Left ventricle myocardium inferior (tissue), 1 donor: ENCODE data around the gene ATP6V0C. TPM values are rescaled to one million over a fixed set of nuclear protein-coding genes. Genes with fewer than 3 reads are reported as not detected.

Experiments used
- DNase-seq: peaks from one replicate; pipeline ENCODE4 v3.0.0-alpha.2; 2020
- H3K27ac ChIP-seq: fragments of 200-600 bp; replicated peaks from 2 replicates; pipeline ENCODE4 v1.8.0; 2021
- H3K27me3 ChIP-seq: fragments of 200-600 bp; 2 replicates; pipeline ENCODE4 v1.8.0; 2021; ENCODE audit warnings: low read depth
- H3K36me3 ChIP-seq: fragments of 200-600 bp; 2 replicates; pipeline ENCODE4 v1.8.0; 2021
- H3K4me1 ChIP-seq: fragments of 200-600 bp; 2 replicates; pipeline ENCODE4 v1.8.0; 2021
- H3K4me3 ChIP-seq: fragments of 200-600 bp; 2 replicates; pipeline ENCODE4 v1.8.0; 2021; ENCODE audit warnings: mild to moderate bottlenecking, moderate library complexity
- H3K9me3 ChIP-seq: fragments of 200-600 bp; replicated peaks from 2 replicates; pipeline ENCODE4 v1.8.0; 2021
- intact Hi-C: fragments of 100-400 bp; cut with micrococcal nuclease; formaldehyde crosslinking; loops from one replicate; pipeline ENCODE4 v1.11.0; 2022
- total RNA-seq: library from RNA; stranded (reverse); fragmentation: NEBNext Ultra II Directional; extraction: Animal tissue kit (Norgen Biotek cat#: 25700); gene quantifications from one replicate; pipeline ENCODE4 v1.2.1, GENCODE V29; 2021
- TF ChIP-seq, protein P1 (sequence below): fragments of 200-600 bp; IDR thresholded peaks from 2 replicates; pipeline ENCODE4 v1.8.0; 2021; ENCODE audit warnings: antibody characterized with exemption, mild to moderate bottlenecking, borderline replicate concordance
- donor health status: DM: no; HTN: yes; CAD: no; lungs with severe emphysema.

The ATP6V0C gene
- total RNA-seq, 1 donor from 2014 or later: 128 TPM

DNA sequence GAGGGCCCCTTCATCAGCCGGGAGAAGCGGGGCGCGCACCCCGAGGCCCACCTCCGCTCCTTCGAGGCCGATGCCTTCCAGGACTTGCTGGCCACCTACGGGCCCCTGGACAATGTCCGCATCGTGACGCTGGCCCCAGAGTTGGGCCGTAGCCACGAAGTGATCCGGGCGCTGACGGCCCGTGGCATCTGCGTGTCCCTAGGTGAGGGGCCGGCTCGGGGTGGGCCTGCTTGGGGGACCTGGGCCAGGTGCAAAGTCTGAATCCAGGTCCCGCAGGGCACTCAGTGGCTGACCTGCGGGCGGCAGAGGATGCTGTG is 14.0 kb downstream of the ATP6V0C start:
- Histone ChIP-seq H3K9me3 (no peaks in the 10 kb centered on the region), H3K4me3 (no peak overlapping the region), H3K36me3 (peaks cover 57% of the 10 kb centered on the region), H3K4me1 (peaks cover 15% of the 10 kb centered on the region), H3K27ac (no peak overlapping the region), H3K27me3 (no peaks in the 10 kb centered on the region)
- DNase-seq: no peak
- TF ChIP-seq, protein P1, sequence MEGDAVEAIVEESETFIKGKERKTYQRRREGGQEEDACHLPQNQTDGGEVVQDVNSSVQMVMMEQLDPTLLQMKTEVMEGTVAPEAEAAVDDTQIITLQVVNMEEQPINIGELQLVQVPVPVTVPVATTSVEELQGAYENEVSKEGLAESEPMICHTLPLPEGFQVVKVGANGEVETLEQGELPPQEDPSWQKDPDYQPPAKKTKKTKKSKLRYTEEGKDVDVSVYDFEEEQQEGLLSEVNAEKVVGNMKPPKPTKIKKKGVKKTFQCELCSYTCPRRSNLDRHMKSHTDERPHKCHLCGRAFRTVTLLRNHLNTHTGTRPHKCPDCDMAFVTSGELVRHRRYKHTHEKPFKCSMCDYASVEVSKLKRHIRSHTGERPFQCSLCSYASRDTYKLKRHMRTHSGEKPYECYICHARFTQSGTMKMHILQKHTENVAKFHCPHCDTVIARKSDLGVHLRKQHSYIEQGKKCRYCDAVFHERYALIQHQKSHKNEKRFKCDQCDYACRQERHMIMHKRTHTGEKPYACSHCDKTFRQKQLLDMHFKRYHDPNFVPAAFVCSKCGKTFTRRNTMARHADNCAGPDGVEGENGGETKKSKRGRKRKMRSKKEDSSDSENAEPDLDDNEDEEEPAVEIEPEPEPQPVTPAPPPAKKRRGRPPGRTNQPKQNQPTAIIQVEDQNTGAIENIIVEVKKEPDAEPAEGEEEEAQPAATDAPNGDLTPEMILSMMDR: no peak
- intact Hi-C loops: no loop called here

DNA sequence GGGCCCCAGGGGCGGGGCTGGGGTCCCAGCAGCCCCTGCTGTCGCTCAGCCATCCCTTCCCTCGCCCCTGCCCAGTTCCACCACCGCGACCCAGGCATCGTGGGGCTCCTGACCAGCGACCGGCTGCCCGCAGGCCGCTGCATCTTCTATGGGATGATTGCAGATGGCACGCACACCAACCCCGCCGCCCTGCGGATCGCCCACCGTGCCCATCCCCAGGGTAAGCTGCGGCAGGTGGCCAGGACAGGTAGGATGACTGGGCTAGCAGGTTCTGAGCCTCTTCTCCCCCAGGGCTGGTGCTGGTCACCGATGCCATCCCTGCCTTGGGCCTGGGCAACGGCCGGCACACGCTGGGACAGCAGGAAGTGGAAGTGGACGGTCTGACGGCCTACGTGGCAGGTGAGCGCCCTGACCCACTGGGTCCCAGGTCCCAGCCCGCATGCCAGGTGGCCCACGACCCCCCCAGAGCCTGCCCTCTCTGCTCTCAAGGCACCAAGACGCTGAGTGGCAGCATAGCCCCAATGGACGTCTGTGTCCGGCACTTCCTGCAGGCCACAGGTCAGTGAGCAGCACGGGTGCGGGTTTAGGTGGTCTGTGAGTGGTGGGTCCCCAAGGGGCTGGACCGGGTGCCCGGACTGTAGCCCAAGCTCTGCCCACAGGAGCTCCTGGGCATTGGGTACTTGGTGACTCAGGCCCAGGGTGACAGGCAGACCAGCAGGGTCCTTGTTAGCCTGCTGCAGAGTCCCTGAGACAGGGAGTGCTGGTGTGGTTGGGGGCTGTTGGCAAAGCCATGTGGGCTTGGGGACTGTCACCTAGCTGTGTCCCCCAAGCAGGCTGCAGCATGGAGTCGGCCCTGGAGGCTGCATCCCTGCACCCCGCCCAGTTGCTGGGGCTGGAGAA is 14.7 kb downstream of the ATP6V0C start:
- intact Hi-C loops: no loop called here
- Histone ChIP-seq H3K4me1 (peaks cover 20% of the 10 kb centered on the region), H3K27ac (no peak overlapping the region), H3K27me3 (no peaks in the 10 kb centered on the region), H3K36me3 (peaks cover 50% of the 10 kb centered on the region), H3K9me3 (no peaks in the 10 kb centered on the region), H3K4me3 (no peak overlapping the region)
- TF ChIP-seq, protein P1: no peak
- peak; percentile 13 for DNase-seq

DNA sequence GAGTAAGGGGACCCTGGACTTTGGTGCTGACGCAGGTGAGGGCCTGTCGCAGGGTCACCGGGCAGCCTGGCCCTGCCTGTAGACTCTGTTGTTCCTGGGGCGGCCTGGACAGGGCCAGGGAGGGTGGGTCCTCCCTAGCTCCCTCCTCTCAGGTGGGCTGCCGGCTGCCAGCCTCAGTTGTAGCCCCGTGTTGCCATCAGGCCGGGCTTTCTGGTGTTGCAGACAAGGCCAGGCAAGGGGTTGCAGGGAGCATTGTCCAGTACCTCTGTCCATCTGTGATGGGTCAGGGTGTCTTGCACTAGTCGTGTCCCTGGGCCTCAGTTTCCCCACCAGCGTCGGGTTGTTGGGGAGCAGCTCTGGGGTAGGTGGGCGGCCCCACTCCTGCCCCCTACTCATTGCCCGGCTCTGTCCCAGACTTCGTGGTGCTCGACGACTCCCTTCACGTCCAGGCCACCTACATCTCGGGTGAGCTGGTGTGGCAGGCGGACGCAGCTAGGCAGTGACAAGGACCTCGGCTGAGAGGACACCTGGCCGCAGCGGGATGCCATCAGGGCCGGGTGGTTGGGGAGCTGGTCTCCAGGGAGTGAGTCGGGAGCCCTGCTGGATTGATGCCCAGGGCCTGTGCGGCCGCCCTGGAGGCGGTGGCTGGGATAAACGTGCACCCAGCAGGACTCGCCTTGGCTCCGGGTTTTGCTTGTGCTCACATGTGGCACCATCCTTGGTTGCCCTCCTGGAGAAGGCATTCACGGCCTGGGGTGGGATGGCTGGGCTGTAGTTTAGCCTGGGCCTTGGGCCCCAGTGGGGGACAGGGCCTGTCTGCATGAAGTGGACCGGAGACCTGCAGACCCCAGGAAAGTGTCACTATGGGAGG is 15.5 kb downstream of the ATP6V0C start:
- intact Hi-C loops: no loop called here
- Histone ChIP-seq H3K36me3 (peaks cover 42% of the 10 kb centered on the region), H3K4me3 (no peak overlapping the region), H3K9me3 (no peaks in the 10 kb centered on the region), H3K27me3 (no peaks in the 10 kb centered on the region), H3K27ac (no peak overlapping the region), H3K4me1 (peaks cover 20% of the 10 kb centered on the region)
- TF ChIP-seq, protein P1: no peak
- no peak for DNase-seq

DNA sequence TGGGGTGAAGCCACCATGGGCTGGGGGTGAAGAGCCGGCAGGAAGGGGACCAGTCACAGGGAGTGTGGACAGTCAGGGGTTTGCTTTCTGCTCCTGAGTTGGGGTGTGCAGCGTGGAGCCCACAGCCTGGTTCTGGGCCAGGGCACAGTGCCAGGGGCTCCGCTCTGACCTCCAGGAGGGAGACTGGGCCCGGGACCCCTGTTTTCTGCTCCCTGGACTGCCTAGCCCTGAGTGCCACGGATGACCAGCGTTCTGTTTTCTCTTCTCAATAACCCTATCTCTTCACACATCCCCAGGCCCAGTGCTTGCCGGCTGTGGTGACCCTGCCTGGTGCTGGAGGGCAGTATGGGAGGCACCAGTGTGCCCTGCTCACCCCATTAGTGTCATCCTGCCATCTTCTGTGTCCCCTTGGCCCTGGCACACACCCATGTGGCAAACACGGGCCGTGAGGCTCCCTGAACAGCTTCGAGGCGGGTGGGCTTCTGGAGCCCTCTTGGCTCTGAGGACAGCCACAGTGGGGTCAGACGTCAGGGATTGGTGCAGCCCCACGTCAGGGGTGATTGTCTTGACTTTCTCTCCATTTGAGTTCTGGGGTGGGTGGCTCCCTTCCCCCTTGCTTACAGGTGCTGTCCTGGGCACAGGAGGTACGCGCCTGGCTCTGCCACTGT is 16.3 kb downstream of the ATP6V0C start:
- intact Hi-C loops: no loop called here
- Histone ChIP-seq H3K4me3 (no peak overlapping the region), H3K27ac (no peak overlapping the region), H3K27me3 (no peaks in the 10 kb centered on the region), H3K4me1 (peaks cover 20% of the 10 kb centered on the region), H3K9me3 (no peaks in the 10 kb centered on the region), H3K36me3 (peaks cover 34% of the 10 kb centered on the region)
- TF ChIP-seq, protein P1: no peak
- DNase-seq: no peak

DNA sequence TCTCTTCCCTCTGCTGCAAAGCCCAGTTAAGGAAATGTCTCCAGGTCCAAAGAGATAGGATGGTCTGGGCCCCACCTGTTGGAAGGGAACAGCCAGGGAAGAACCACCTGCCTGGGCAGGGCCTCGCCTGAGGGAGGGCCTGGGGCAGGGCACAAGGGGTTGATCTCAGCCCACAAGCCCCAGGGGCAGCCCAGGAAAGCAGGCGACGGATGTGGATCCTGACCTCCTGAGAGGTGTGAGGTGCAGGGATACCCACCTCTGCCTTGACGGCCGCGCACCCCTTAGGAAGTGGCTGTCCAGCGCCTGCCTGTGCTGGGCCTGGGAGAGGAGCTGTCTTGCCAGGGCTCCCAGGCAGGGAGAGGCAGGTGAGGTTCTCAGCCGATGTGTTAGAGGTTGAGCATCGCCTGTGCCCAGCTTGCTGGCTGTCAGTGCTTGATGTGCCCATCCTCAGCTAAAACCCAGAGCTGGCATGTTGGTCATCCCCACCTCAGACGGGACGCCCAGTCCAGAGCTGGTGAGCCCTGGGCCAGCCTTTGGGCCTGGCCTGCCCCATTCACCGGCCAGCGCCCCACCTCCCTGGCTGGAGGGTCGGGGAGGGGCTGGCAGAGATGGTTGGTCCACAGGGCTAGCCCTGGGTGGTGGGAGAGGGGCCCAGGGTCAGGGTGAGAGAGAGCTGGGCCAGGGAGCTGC is 17.0 kb downstream of the ATP6V0C start:
- intact Hi-C loops: no loop called here
- Histone ChIP-seq H3K4me3 (peak overlapping the region; percentile 72), H3K27ac (peak overlapping the region; percentile 88), H3K36me3 (peaks cover 27% of the 10 kb centered on the region), H3K9me3 (no peaks in the 10 kb centered on the region), H3K27me3 (no peaks in the 10 kb centered on the region), H3K4me1 (peaks cover 20% of the 10 kb centered on the region)
- DNase-seq: no peak
- TF ChIP-seq, protein P1: no peak
